ENCODE measurements around the gene THAP10. TPM values are rescaled to one million over a fixed set of nuclear protein-coding genes. Genes with fewer than 3 reads are reported as not detected.
"Not testable (repeated sequence)": the region's sequence is repeated elsewhere in the genome, so short reads cannot be mapped to it uniquely, and the experiment has no call there.

The THAP10 gene
- total RNA-seq, 2 donors from 2014 or later = 1.3 to 3.0 TPM

GRCh38 chr15:70859322-70859908 is 32.8 kb downstream of the THAP10 start:
- H3K27ac ChIP-seq = no peak overlapping the region

GRCh38 chr15:70858614-70859321 is 33.5 kb downstream of the THAP10 start:
- 78 to 82% methylated on average over 6 to 9 of the region's 9 CpGs for WGBS, 2 donors
- H3K27ac ChIP-seq; H3K27me3 ChIP-seq; H3K4me3 ChIP-seq; DNase-seq; ATAC-seq; H3K36me3 ChIP-seq (replicated peaks in 1 of 2; ENCODE audit: insufficient read depth in 1 of 2, low read depth in 2 of 2); H3K9me3 ChIP-seq; intact Hi-C loops (cut with DNase I): not testable (repeated sequence)
- H3K4me1 ChIP-seq = peaks cover 12% of the 10 kb centered on the region

More at GRCh38 chr15:70859322-70859908, 32.8 kb downstream of the THAP10 start:
- no peaks in the 10 kb centered on the region for H3K9me3 ChIP-seq
- H3K36me3 ChIP-seq (replicated peaks in 1 of 2; ENCODE audit: insufficient read depth in 1 of 2, low read depth in 2 of 2) = no peaks in the 10 kb centered on the region
- H3K4me1 ChIP-seq = peaks cover 11% of the 10 kb centered on the region
- 77 to 83% methylated on average over 10 to 14 of the region's 14 CpGs for WGBS, 2 donors
- TF ChIP-seq, protein P1, sequence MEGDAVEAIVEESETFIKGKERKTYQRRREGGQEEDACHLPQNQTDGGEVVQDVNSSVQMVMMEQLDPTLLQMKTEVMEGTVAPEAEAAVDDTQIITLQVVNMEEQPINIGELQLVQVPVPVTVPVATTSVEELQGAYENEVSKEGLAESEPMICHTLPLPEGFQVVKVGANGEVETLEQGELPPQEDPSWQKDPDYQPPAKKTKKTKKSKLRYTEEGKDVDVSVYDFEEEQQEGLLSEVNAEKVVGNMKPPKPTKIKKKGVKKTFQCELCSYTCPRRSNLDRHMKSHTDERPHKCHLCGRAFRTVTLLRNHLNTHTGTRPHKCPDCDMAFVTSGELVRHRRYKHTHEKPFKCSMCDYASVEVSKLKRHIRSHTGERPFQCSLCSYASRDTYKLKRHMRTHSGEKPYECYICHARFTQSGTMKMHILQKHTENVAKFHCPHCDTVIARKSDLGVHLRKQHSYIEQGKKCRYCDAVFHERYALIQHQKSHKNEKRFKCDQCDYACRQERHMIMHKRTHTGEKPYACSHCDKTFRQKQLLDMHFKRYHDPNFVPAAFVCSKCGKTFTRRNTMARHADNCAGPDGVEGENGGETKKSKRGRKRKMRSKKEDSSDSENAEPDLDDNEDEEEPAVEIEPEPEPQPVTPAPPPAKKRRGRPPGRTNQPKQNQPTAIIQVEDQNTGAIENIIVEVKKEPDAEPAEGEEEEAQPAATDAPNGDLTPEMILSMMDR (IDR thresholded peaks at IDR 0.05) = no peak
- no peak for TF ChIP-seq POLR2A (IDR thresholded peaks at IDR 0.05)
- H3K27me3 ChIP-seq = no peaks in the 10 kb centered on the region
- no peak overlapping the region for H3K4me3 ChIP-seq
- intact Hi-C loops (cut with DNase I) = no loop called here
- DNase-seq = no peak
- ATAC-seq = no peak

DNA sequence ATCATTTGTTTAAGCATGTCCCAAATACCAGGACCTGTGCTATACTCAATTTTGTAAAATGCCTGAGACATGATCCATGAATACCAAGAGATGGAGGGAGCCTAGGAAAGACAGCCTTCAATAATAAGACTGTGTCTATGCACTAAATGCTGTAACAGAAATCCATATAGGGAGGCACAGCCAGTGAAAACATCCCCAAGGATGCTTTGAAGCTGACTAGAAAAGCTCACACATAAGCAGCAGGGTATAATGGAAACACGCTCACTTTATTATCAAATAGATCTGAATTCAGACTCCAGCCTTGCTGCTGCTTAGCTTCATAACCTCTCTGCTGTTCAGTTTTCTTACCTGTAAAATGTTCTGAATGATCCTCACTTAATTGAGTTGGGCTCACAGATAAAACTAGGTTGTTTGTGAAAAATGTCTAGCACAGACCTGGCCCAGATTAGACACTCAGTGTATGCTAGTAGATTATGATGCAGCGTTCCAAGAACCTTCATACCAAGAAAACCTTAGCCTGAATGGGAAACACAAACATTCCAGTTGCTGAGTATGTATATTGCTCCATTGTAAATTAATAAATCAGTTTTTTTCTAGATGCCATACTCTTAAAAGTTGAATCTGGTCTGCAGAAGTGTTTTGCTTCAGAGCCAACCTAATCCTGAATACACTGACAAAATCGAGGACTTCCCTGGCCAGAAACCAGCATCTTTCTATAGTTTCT is 34.5 kb downstream of the THAP10 start:
- Histone ChIP-seq H3K27ac (peak overlapping the region in 1 of 4 donors; percentile 15), H3K4me3 (no peak overlapping the region), H3K36me3 (replicated peaks in 1 of 2; ENCODE audit: insufficient read depth in 1 of 2, low read depth in 2 of 2) (no peaks in the 10 kb centered on the region), H3K9me3 (no peaks in the 10 kb centered on the region), H3K27me3 (no peaks in the 10 kb centered on the region), H3K4me1 (peaks cover 20% of the 10 kb centered on the region)
- intact Hi-C loops (cut with DNase I) = no loop called here
- 73 to 80% methylated on average over 3 of the region's 3 CpGs for WGBS, 2 donors
- DNase-seq (no peak), ATAC-seq (no peak)
- TF ChIP-seq POLR2A (IDR thresholded peaks at IDR 0.05) = no peak
- TF ChIP-seq, protein P1 (IDR thresholded peaks at IDR 0.05) = no peak

DNA sequence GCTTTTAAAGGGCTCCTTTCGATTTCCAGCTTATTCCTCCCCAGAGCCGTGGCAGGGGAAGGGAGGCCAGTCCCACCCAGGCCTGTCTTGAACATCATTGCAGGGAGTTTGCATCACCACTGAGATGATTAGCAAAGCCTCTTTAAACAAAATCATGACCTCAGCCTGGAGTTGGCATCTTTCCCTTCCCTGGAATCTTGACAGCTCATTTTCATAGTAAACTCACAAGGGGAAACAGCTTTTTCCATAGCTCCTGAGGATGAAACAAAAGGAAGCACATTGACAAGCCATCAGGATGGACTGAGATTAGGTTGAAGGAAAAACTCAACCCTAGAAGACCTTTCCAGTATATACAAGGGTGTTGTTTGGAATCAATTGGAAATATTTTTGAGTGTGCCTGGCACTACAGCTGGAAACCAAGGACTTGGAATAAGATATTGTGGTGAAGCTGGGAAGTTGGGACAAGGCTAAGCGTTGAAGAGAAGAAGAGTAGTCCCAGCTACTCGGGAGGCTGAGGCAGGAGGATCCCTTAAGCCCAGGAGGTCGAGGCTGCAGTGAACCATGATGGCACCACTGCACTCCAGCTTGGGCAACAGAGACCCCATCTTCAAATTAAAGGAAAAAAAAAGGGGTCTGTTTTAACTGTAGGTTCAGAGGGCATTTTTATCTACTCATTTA is 35.2 kb downstream of the THAP10 start:
- WGBS, 2 donors = 63 to 65% methylated on average over 5 of the region's 5 CpGs
- Histone ChIP-seq H3K9me3 (no peaks in the 10 kb centered on the region), H3K4me1 (peaks cover 23% of the 10 kb centered on the region), H3K27me3 (no peaks in the 10 kb centered on the region), H3K36me3 (replicated peaks in 1 of 2; ENCODE audit: insufficient read depth in 1 of 2, low read depth in 2 of 2) (no peaks in the 10 kb centered on the region), H3K4me3 (no peak overlapping the region), H3K27ac (peak overlapping the region in 2 of 4 donors; percentile 15 to 46)
- ATAC-seq (peak; percentile 37), DNase-seq (peak; percentile 41 to 67 (median 56))
- intact Hi-C loops (cut with DNase I) = no loop called here
- no peak for TF ChIP-seq POLR2A (IDR thresholded peaks at IDR 0.05)
- TF ChIP-seq, protein P1 (IDR thresholded peaks at IDR 0.05) = no peak
